Measurements from ENCODE around the gene RPL7A.

Gene RPL7A

DNA sequence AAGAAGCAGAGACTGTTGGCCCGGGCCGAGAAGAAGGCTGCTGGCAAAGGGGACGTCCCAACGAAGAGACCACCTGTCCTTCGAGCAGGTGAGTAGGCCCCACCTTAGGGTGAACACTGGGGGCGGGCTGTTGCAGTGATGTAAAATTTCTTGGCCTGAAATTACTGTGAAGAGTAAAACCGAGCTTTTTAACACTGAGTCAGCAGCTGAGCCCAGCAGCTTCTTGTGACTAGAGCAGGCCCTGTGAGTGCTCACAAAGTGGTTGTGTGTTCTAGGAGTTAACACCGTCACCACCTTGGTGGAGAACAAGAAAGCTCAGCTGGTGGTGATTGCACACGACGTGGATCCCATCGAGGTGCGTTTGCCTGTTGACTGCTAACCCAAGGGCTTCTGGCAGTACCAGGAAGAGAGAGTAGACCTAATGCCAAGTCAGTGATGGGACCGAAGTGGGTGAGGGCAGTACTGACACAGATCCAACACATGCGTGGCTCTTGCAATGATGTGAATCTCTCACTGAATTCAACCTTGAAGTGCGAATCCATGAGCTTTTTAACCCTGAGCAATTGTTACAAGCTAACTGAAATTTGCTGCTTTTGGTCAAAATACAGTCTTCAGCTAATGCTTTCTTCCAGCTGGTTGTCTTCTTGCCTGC is 2.1 kb downstream of the RPL7A start:
- DNase-seq, result no peak

DNA sequence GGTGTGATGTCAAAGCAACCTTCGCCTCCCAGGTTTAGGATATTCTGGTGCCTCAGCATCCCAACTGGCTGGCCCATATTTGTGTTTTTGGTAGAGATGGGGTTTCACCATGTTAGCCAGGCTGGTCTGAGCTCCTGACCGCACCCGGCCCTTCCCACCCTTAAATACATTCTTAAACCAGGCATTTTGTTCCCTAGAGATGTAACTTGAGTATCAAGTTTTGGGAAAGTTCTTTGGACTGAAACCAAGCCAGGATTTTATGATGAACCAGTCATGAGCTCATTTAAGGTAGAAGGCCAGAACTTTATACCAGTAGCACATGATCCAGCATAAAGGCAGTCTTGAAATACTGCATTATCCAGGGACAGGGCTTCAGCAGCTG is 3.5 kb downstream of the RPL7A start:
- DNase-seq, result no peak

DNA sequence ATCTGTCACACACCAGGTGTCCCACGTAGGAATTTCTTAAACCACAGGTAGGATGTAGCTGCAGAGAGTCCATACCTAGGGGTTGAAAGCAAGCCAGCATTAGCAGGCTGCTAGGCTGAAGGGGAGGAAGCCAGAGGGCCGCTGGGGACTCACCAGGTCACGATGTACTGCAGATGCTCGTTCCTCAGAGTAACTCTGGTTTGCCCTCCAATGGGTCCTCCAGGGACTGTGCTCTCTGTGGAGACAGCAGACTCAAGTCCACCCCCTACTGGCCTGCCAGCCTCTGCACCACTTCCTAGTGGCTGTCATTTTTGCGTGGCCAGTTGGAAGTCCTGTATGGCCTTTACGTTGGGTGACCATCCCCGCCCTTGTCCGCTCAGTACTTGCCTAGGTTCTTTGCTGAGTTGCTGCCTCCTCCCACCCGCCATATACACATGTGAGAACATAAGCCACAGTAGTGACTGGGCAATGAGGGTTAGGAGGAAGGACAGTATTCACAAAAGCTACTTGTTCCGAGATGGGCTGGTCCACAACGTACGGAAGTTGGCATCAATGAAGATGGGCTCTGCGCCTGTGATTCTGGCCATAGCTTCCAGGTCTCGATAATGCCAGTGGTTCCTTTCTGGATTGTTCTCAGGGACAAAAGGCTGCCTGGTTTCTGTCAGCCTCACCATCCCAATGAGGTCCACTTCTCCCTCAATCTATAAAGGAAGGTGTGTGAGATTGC is 4.1 kb downstream of the RPL7A start:
- no peak for DNase-seq

DNA sequence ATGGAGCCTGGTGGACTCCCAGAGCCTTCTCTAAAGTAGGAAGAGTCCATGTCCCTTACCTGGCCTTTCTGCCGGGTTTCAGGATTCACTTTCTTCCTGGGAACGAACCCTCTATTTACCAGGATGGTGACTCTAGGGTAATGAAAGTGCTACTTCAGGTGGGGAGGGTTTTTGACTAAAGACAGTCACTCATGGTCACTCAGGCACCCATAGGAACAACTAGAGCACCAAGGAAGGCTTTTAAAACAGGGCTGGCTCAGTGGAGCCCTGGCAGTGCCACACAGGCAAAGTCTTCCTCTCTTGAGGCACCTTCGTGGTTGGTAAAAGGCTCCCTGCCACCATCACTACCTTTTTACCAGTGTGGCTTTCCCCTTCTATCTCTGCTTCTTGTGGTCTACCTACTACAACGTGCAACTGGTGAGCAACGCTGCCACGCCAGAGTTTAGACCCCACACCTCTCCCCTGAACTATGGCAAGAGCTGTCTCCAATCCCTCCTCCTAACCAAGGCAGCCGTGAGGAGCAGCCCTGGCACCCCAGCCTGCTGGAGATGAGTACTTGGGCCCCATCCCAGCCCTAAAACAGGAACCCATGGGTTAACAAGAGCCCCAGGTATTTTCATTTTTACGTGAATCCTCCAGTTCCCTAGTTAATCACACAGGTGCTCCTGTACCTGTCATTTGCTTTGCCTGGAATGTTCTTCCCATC is 4.8 kb downstream of the RPL7A start:
- DNase-seq, result no peak

DNA sequence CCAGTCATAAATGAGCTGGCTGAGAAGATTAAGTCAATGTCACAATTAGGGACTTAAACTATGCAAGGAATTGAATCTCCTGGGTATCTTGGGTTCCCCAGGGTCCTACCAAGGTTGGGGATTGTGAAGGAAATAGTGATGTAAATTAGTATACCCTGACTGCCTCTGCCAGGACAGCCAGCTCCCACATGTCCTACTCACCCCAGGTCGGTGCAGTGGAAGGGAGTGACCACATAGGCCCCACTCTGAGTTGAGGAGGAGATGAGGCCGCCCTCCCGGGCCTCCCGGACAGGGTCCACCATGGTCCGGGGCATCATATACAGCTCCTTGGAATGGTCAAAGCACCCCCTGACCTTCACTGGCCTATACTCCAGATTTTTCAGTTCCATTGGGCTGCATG is 5.5 kb downstream of the RPL7A start:
- DNase-seq, result no peak

DNA sequence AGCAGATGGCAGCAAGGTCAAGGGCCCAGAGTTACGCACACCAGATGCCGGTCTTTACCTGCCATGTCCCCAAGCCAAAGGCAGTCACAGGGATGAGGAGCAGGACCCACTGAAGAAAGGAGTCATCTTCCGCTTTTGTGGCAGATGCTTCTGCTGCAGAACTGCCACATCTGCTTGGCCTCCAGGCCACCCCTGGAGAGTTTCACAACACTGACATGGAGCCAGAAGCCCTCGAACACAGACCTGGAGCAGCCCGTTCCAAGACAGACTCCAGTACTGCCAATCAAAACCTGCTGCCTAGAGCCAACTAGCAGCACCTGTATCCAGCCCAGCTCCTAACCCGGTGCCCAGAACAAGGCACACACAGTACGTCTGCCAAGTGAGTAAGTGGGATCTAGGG is 6.7 kb downstream of the RPL7A start:
- no peak for DNase-seq

DNA sequence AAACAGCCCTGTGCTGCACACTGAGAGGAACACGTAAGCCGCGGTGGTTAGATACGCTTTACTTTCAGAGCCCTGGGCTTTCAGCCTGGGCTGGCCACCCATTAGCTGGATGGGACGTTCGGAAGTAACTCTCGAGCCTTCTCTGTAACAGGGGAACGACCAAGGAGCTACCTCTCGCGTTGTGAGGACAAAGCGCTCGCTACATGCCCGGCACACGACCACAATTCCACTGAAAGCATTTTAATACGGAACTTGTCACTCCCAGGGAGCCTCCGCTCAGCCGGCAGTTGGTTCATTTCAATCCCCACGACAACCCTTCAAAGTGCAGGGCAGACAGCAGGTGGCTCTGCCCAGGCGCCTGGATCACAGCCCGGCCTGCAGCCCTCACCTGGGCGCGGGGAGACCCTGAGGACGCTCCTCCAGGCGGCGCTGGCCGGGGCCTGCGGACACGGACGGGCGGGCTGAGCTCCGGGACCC is 7.9 kb downstream of the RPL7A start:
- DNase-seq, result no peak

DNA sequence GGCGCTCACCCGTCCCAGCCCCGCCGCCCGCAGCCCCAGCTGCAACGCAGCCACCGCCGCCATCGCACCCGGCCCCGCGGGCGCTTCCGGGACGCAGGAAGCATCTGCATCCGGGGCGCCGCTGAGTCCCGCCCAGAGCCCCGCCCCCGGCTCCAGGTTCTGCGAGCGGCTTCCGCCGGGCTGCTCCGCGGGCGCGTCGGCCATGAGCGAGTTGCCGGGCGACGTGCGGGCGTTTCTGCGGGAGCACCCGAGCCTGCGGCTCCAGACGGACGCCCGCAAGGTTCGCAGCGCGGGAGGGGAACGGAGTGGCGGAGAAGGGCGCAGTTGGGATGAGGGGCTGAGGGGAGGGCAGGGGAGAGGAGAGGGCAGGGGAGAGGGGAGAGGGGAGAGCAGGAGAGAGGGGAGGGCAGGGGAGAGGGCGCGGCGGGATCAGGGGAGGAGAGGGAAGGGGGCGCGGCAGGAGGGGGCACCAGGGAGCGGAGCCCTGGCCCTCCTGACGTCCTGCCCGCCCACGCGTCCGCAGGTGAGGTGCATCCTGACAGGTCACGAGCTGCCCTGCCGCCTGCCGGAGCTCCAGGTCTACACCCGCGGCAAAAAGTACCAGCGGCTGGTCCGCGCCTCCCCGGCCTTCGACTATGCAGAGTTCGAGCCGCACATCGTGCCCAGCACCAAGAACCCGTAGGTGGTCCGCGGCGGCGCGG is 8.5 kb downstream of the RPL7A start, which contains the start of the genes SURF1 and SURF2:
SURF1 (minus strand) TSS at position 97 of the 701 bp plus-strand sequence; CDS start at position 63, 34 bp downstream.
SURF2 (plus strand) TSS at position 160 of the 701 bp plus-strand sequence; CDS start at position 203, 43 bp downstream.
- peak; percentile 41 for DNase-seq

DNA sequence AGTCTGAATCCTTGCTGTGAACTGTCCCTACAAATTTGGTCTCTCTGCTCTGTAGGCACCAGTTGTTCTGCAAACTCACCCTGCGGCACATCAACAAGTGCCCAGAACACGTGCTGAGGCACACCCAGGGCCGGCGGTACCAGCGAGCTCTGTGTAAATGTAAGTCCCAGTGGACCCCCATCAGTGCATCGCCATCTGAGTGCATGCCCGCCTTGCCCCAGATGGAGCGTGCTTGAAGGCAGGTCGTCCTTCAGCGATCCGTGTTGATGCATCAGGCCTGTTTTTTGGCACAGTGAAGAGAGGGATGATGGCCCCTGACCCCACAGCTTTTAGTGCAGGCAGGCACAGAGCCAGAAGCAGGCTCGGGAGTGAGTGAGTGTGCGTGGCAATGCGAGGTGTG is 9.6 kb downstream of the RPL7A start:
- DNase-seq, result no peak

DNA sequence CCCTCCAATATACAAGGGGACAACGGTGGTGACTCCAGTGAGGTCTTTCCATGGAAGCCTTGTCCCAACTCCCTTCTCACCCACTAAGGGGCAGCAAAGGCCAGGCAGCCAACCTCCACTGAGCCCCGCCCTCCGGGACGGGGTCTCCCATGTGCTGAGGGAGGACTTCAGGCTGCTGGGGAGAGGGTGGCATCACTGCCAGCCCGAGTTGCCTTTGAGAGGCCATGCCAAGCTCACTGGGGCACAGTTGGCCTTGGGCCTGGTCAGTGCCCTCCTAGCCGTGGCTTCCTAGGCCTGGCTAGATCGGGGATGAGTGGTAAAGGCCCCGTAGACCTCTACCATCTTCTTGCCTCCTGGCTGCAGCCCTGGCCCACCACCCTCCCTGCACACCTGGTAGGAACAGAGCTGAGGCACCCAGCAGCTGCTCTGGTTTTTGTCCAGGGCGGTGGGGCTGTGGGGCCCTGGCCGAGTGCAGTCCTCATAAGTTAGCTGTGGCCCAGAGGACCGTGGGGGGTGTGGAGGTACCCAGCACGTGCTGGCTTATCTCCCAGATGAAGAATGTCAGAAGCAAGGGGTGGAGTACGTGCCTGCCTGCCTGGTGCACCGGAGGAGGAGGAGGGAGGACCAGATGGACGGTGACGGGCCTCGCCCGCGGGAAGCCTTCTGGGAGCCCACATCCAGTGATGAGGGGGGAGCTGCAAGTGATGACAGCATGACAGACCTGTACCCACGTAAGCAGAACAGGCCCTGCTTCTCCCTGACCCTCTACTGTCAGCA is 11.6 kb downstream of the RPL7A start:
- no peak for DNase-seq

DNA sequence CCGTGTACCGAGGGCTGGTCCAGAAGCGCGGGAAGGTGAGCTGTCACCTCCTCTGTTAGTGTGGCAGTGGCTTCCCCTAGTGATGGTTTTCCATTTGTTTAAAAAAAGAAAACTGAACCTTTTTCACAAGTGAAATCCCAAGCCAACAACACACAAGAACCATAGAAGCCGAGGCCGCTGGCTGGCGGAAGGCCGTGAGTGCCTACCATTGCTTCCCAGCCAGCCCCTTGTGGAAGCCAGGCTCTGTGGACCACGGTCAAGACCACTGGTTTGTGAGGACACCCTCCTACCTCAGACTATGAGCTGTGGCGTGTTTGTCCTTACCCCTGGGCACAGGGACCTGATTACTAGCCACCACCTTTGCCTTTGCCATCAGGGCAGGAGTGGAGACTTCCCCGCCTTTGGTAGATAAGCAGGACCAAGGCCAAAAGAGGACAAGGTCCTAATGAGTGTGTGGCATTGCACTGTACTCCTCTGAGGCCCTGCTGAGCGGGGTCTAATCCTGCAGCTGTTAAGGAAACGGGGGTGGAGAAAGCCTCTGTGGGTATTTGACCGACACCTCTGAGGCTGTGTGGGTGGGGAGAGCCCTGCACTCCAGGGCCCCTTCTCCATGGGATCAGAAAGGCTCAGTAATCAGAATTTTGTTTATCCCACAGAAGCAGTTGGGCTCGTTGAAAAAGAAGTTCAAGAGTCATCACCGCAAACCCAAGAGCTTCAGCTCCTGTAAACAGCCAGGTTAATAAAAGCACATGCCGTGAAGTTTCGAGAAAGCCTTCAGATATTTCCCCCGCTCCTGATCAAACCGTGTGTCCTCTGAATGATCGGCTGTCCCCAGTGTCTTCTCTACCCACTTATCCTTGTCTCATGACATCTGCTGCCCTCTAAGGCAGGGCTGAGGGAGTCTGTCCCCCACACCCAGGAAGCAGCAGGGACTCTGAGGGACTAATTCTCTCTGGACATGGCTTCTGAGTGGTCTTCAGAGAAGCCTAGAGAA is 12.7 kb downstream of the RPL7A start:
- no peak for DNase-seq

DNA sequence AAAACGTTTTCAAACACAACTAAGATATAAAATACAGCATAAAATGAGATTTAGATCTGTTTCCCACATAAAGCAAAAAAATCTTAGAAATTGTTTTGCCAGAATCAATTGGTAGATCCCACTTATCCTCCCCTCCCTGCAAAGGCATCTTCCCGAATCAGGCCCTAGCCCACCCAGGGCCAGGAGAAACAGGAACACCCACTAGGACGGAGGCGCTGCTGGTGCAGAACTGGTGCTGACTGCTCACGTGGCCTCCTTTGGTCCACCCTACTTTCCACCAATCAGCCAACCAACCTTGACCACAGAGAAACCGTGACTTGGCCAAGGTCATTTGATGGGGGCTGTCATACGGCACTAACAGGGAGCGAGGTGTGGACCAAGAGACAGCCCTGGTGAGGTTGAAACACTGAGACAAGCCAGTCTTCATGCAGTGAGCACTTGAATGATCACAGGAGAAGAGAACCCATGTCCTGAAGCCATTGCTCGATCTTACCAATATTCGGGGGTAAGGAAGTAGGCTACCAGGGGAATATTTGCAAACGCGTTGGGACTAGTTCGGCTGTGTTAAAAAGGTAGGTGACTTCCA is 13.6 kb downstream of the RPL7A start:
- no peak for DNase-seq

DNA sequence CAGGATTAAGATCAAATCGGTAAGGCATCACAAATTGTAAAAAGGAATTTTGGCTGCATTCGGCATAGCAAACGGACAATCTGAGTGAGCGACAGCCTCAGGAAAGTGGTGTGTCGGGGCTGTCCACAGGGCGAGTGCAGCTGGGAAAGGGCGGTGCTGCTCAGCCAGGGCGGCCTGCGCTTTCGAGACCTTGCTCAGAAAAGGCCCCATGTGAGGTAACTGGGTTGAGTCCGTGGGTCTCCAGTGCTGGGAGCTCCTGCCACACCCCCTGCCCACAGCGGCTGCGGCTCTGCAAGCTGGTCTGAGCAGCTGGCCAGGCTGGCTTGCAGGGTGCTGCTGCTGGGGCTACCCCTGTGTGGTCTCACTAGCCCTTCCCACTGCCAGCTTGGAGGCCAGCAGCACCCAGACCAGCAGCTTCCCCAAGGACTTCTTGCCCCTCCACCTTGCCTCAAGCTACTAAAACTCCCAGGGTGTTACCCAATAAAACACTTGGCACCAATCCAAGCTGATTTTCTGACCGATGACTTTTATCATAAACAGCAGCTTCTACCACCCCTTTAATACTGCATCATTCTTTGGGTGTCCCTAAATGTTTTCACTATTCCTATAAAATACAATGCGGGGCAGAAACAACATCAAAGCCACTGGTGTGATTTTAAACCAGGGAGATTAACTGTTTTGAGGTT is 14.5 kb downstream of the RPL7A start:
- DNase-seq, result no peak

DNA sequence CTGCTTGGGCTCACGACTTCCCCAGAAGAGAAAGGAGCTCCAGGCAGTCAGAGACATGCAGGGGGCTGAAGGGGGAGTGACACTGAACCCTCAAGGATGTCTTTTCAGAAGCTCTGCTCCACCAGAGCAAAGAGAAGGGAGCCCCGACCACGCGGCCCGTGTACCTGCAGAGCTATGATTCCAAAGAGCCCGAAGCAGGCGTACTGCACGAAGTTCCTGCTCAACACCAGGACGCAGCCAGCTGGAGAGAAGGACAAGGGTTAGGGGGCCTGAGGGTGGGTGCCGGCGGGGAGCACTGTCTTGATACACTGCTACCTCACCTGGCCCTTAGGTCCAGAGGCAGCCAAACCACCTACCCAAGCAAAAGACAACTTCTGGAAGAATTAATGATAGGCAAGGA is 18.4 kb downstream of the RPL7A start:
- no peak for DNase-seq

DNA sequence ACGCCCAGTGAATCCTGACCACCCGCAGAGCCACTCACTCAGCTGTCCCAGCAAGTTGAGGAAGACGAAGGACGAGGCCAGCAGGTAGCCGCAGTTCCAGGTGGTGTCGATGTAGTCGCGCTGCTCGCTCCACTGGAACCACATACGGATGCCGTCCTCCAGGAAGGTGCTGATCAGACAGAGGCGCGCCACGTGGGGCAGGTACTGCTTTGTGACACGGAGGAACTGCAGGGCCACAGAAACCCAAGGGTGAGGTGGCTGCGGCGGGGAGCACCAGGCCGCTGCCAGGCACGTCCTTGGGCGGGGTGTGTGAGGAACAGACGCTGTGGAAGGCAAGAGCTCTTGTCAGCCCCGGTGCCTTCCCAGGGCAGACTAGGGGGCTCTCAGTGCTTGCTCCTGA is 19.2 kb downstream of the RPL7A start:
- DNase-seq, result no peak

DNA sequence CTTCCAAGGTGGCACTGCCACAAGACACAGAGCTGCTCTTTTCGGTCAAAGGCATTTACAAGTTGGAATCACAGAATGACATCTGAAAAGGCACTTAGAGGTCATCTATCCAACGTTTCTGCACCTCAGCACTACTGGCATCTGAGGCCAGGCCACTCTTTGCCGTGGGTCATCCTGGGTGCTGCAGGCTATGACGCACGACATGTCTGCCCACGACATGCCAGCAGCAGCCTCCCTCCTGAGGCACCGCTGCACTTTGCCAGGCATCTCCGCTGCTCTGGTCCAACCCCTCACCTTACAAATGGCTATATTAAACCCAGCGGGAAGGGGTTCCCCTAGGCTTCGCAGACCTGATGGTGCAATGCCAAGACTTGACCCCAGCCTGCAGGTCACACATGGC is 19.8 kb downstream of the RPL7A start:
- DNase-seq, result no peak

DNA sequence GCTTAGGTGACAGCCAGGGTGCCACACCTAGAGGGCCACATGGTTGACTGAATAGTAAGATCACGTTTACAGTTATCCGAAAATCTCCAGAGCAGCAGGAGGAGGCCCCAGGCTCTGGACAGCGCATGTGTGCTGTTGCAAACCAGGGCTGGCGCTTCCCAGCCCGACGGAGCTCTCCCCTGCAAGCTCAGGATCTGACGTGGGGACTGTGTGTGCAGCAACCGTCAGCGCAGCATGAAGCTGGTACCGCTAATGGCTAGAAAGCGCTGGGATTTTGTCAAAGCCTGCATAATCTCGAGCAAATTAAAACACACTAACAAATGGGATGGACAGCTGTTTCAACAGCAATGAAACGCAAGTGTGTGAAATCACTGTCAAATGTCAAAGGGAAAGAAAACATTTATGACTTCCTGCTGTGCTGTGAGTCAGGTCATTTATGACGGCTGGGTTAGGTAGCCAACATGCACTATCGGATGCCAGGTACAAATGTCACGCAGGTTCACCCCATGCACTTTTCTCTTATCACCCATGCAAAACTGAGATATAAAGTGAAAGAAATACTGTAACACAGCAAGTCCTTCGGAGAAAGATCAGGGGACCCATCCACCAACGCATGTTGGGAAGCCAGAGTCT is 20.3 kb downstream of the RPL7A start:
- DNase-seq, result no peak

DNA sequence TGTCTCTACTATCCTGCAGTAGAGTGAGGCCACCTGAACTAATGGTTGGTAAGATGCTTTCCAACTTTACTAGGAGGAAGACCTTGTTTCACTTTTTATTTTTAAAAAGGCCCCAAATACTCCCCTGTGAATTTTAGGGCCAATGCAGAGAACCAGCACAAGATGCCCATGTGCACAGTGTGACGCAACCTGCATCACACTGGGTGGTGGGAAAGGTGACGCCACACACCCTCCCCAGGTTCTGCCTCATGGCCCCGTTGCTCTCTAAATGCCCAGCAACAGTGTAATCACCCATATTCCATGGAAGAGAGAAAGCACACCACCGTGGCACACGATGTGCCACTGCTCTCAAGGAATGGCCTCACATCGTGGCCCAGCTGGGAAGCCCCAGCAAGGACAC is 21.4 kb downstream of the RPL7A start:
- no peak for DNase-seq

DNA sequence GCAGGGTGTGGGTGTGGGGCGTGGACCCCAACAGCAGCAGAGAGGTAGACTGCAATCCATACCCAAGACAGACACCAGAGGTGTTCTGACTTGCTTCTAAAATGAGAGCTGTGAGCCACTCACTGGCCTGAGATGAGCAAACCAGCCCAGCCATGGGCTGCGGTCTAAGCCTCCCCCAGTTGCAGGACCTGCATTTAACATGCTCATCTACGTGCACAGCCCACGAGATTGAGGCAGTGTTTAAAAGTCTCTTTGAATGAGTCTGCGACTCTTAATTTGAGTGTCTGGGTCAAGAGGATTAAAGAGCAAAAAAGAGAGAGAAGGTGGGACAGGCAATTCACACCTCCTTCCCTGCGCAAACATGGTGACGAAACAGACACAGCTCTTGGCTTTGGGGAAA is 21.9 kb downstream of the RPL7A start:
- no peak for DNase-seq

DNA sequence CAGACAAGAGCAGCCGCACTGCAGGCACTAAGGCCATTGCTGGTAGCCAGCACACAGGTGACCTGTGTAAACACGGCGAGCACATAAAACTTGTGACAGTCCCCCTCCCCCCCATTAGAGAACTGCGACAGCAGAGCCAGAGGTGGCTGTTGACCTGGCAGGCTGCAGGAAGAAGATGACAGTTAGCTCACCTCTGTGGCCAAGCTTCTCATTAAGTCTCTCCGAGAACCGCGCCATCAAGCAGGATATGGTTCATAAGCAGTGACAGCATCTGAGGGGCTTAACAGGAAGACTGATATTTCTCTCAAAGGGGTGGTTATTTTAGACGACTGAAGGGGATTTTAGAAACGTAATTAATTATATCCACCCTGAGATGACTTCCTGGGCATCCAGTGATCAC is 22.7 kb downstream of the RPL7A start:
- DNase-seq, result no peak
